ENCODE data around the gene PPP1R12B.
"Not testable (repeated sequence)": the region's sequence is repeated elsewhere in the genome, so short reads cannot be mapped to it uniquely, and the experiment has no call there.

The PPP1R12B gene

DNA sequence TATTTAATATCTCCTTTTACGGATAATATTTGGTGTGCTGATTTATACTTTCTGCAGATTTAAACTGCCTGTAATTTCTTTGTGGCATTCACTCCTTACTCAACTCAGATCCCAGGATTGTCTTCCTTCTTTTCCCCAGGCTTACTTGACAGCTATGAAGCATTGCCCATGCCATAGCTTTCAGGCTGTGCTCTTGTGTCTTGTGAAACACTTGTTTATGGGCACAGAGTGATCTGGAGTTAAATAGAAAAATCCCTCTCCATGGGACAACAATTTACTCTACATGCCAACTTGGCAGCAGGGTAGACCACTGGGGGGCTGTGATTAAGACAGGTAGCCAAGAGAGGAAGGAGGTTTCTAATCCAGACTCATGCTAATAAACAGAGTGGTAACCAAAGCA lies 57.4 kb downstream of the PPP1R12B start:
- DNase-seq (ENCODE audit: low read depth): no peak
- TF ChIP-seq, protein P1, sequence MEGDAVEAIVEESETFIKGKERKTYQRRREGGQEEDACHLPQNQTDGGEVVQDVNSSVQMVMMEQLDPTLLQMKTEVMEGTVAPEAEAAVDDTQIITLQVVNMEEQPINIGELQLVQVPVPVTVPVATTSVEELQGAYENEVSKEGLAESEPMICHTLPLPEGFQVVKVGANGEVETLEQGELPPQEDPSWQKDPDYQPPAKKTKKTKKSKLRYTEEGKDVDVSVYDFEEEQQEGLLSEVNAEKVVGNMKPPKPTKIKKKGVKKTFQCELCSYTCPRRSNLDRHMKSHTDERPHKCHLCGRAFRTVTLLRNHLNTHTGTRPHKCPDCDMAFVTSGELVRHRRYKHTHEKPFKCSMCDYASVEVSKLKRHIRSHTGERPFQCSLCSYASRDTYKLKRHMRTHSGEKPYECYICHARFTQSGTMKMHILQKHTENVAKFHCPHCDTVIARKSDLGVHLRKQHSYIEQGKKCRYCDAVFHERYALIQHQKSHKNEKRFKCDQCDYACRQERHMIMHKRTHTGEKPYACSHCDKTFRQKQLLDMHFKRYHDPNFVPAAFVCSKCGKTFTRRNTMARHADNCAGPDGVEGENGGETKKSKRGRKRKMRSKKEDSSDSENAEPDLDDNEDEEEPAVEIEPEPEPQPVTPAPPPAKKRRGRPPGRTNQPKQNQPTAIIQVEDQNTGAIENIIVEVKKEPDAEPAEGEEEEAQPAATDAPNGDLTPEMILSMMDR (IDR thresholded peaks at IDR 0.05; ENCODE audit: control insufficient read depth, insufficient read depth, low read depth, low read length, missing control alignments): no peak
- no peak overlapping the region for H3K4me3 ChIP-seq (ENCODE audit: control insufficient read depth, low read depth, low read length)

DNA sequence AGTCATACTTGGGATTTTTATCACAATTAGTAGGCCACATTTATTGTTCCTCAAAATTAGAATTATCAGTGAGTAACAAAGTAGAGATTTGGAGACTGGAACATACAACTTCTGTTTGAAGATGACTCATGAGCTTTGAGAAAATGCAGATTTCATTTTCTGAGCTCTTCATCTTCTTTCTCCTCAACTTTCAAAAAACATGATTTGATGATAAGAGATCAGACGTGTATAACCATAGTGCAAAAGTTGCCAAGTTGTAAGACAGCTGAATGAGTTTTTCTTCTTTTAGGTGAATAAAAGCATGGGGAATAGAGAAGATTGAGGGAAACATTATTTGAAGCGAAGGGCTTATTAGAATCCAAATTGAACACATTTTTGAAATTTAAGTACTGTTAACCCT lies 58.4 kb downstream of the PPP1R12B start:
- DNase-seq (ENCODE audit: low read depth); H3K4me3 ChIP-seq (ENCODE audit: control insufficient read depth, low read depth, low read length): not testable (repeated sequence)

DNA sequence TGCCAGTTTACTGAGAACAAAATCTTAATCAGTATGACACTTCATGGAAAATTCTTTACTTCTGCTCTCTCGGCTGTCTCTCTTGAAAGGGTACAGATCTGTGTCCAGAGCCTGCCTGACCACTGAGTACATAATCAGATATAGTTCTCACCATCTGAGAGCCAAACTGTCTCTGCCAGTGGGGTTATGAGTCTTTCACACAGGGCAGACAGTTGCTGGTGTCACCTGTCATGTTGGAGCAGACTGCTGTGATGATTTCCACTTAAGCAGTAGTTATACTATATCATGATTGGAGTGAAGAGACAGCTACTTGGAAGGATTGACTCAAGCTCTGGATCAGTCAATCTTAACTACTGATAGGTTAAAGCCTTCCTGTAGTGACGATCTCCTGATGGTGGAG lies 58.9 kb downstream of the PPP1R12B start:
- not testable (repeated sequence) for DNase-seq (ENCODE audit: low read depth); H3K4me3 ChIP-seq (ENCODE audit: control insufficient read depth, low read depth, low read length)

DNA sequence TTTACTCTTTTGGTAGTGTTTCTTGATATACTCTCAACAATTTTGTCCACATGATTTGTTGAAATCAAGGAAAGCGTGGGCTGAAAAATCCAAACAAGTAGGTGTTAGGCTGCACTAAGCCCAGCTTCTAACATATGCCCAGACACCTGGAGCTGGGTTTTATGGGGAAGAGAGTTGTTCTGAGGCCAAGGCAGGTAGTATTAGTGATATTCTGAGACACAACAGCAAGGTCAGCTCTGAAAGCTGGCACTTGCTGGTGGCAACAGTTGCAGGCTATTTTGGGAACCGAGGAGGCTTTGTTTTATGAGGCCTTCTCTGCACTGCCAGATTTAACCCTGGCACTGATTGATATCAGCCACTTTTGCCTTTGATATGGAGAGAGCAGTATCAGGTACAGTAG lies 61.8 kb downstream of the PPP1R12B start:
- H3K4me3 ChIP-seq (ENCODE audit: control insufficient read depth, low read depth, low read length); DNase-seq (ENCODE audit: low read depth): not testable (repeated sequence)

DNA sequence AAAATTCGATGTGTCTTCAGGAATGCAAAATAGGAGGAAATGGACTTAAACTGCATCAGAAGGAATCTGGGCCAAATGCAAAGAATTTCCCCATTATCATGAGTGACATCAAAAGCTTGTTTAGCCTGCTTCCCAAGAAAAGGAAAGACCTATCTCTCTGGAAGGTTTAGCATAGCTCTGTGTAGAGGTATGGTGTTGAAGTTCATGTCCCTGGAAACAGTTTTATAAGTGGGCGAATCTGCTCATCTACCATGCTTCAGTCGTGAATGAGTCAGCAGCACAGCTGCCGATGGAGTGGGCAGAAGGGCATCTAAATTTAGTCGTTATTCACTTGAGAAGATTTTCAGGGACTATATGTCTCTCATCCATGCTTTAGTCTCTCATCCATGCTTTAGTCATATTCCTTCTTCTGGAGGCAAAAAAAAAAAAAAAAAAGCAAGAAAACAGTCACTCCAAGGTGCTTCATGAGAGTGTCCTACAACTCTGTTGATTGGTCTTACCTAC lies 62.4 kb downstream of the PPP1R12B start:
- peak; percentile 4 for DNase-seq (ENCODE audit: low read depth)
- not testable (repeated sequence) for H3K4me3 ChIP-seq (ENCODE audit: control insufficient read depth, low read depth, low read length)

DNA sequence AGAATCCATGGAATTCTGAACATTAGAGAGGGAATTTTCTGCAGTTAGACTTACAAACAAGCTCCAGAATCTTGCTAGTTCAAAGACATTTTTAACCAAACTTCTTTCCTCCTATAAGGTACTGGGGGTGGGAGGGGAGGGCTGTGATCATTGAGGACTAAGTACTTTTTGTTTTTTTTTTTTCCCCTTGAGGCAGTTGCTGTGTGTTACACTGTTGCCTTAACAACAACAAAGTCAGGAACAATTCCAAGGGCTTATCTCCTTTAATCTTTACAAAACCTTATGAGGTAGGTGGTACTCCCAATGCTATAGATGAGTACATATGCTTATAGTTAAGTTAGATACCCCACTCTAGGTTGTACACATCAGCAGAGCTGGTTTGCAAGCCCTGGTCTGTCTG lies 62.9 kb downstream of the PPP1R12B start:
- no peak overlapping the region for H3K4me3 ChIP-seq (ENCODE audit: control insufficient read depth, low read depth, low read length)
- TF ChIP-seq, protein P1 (IDR thresholded peaks at IDR 0.05; ENCODE audit: control insufficient read depth, insufficient read depth, low read depth, low read length, missing control alignments): no peak
- no peak for DNase-seq (ENCODE audit: low read depth)

DNA sequence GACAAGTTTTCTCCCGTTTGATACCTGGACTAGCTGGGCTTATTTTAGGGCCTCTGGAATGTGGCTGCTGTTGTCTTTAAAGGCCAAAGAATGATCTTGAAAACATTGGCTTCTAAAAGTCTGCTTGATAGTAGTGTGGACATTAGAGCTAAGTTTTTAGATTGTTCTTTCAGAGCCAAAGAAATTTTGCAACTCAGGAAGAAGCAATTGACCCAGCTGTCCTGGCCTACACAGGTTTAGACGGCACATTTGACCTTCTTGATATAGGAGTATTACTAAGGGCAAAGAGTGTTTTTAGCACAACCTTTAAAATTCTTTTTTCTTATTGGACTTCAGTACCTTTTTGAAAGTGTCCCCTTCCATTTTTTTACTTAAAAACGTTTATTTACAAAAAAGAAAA lies 63.9 kb downstream of the PPP1R12B start:
- not testable (repeated sequence) for H3K4me3 ChIP-seq (ENCODE audit: control insufficient read depth, low read depth, low read length); DNase-seq (ENCODE audit: low read depth)

DNA sequence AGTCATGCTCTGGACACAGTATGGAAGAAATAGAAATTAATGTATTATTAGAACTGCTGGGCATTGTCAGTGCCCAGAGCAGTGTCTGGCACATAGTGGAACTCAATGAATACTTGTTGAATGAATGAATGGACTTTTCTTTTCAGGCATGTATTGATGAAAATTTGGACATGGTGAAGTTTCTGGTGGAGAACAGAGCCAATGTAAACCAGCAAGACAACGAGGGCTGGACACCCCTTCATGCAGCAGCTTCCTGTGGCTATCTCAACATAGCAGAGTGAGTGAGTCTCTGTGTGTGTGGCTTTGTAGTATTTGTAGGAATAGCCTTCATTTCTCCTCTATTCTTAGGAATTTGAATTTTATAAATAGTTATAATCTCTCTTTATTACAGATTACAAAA lies 68.1 kb downstream of the PPP1R12B start:
- TF ChIP-seq, protein P1 (IDR thresholded peaks at IDR 0.05; ENCODE audit: control insufficient read depth, insufficient read depth, low read depth, low read length, missing control alignments): no peak
- no peak overlapping the region for H3K4me3 ChIP-seq (ENCODE audit: control insufficient read depth, low read depth, low read length)
- DNase-seq (ENCODE audit: low read depth): no peak

DNA sequence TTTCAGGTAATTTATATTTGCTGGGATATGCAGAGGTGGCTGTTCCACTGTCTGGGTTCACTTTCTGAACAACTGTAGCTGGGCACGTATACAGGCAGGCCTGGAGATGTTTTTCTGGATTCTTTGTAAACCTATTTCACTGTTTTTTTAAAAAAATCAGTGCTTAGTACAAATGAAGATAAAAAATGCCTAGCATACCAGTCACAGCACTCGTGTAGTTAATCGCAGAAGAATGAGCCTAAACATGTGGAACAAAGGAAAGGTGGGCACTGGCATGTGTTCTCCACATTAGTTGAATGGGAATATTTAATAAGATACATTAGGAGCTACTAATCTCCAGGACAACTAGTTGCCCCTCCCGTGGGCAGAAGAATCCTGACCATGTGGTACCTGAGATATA lies 68.6 kb downstream of the PPP1R12B start:
- not testable (repeated sequence) for H3K4me3 ChIP-seq (ENCODE audit: control insufficient read depth, low read depth, low read length); DNase-seq (ENCODE audit: low read depth)

DNA sequence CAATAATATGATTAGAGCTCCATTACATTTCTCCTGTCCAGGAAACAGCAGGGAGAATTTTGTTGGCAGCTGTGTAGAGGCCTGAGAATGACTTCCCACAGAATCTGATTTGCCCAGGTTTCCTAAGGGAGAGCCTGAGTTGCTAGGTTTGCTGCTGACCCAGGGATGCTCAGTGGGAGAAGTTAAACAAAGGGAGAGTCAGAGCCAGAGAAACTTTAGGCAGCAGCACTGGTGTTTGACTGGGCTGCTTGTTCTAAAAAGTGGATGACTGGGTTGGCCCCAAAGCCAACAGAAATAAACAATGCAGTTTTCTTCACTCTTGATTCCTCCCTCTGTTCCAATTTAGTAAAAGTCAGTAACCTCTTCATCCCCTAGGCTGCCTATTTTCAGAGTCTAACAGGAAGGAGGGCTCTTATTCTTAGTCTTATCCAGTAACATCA lies 69.3 kb downstream of the PPP1R12B start:
- not testable (repeated sequence) for H3K4me3 ChIP-seq (ENCODE audit: control insufficient read depth, low read depth, low read length); DNase-seq (ENCODE audit: low read depth)

DNA sequence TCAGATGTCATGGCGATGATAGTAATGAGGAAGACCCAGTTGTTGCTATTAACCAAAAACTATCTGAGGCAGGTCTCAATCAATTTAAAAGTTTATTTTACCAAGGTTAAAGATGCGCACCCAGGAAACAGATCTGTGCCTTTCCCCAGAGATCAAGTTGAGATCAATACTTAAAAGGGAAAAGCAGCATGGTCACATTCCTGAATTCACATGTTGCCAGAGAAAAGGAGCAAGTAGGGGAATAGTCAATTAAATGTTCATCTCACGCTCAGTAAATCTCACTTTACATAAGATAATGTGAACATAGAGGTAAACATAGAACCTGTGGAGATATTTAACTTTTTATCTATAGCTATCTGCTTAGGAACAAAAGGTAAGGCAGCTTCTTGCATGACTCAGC lies 71.2 kb downstream of the PPP1R12B start:
- not testable (repeated sequence) for H3K4me3 ChIP-seq (ENCODE audit: control insufficient read depth, low read depth, low read length); DNase-seq (ENCODE audit: low read depth)

DNA sequence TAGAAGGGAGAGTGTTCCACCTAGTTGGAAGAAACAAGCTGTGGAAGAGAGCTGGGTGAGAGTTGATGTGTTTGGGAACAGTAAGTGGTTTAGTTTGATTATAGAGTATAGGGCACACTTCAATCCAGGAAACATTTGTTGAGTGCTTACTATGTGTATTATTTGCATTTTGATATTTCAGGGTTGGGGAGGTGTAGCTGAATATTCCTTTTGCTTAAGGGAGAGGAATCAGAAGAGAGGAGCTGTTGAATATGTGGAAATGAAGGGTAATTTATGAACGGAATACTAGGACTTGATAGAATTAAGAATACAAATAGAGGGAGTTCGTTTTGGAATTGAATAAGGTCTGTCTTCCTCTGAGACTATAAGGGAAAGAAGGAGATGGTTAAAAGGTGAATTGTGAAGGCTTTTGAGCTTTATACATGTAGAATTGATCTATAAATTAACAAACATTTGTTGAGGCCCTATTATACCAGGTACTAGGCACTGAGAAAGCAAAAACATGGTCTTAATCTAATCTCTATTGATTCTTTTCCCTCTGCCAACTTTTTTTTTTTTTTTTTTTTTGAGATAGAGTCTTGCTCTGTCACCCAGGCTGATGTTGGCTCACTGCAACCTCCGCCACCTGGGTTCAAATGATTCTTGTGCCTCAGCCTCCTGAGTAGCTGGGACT lies 72.1 kb downstream of the PPP1R12B start:
- DNase-seq (ENCODE audit: low read depth); H3K4me3 ChIP-seq (ENCODE audit: control insufficient read depth, low read depth, low read length): not testable (repeated sequence)

DNA sequence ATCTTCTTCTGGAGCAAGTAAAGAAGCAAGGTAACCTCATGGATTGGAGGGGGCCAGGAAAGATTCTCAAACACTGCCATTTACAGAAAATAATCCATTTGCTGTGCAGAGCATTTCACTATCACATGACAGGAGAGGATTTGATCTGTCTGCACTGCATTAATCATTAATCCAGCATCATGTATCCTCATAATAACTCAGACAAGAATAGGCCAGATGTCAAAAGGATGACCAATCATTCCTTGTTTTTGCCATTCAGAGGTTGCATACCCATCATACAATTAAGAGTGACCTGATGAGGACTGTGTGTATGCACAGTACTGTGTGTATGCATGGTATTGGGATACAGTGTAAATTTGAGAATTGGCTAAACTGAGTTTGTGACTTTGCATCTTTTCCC lies 74.2 kb downstream of the PPP1R12B start:
- DNase-seq (ENCODE audit: low read depth); H3K4me3 ChIP-seq (ENCODE audit: control insufficient read depth, low read depth, low read length): not testable (repeated sequence)

DNA sequence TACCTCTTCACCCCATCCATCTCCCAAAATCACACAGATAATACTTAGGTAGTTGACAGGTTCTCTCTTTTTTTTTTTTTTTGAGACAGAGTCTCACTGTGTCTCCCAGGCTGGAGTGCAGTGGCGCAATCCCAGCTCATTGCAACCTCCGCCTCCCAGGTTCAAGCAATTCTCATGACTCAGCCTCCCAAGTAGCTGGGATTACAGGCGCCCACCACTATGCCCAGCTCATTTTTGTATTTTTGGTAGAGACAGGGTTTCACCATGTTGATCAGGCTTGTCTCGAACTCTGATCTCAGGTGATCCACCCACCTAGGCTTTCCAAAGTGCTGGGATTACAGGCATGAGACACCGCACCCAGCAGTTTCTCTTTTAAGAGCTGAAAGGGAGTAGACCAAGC lies 75.8 kb downstream of the PPP1R12B start:
- H3K4me3 ChIP-seq (ENCODE audit: control insufficient read depth, low read depth, low read length); DNase-seq (ENCODE audit: low read depth): not testable (repeated sequence)

DNA sequence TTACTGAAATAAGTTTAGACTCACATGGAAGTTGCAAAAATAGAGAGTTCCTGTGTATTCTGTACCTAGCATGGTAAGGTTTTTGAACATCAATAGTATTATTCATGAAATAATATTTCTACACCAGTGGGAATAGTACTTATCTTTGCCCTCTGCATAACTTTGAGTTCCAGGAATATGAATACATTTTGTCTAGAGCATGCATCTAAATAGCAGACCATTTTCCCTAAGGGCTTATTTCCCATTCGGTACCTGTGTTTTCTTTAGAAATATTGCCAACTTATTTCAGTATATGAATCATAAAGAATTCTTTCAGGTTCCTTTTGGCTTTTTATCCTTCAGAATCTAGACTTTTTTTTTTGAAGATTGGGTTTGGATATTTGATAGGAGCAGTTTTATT lies 81.6 kb downstream of the PPP1R12B start:
- H3K4me3 ChIP-seq (ENCODE audit: control insufficient read depth, low read depth, low read length); DNase-seq (ENCODE audit: low read depth): not testable (repeated sequence)

DNA sequence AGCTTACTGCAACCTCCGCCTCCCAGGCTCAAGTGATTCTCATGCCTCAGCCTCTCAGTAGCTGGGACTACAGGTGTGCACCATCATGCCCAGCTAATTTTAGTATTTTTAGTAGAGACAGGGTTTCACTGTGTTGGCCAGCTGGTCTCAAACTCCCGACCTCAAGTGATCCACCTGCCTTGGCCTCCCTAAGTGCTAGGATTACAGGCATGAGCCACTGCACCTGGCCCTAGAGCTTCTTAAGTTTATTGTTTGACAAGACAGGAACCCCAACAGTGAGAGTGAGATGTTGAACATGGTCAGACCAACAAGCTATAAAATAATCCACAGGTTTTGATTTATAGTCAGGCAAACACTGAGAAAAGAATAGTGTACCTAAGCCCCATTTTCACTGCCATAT lies 83.8 kb downstream of the PPP1R12B start:
- not testable (repeated sequence) for H3K4me3 ChIP-seq (ENCODE audit: control insufficient read depth, low read depth, low read length); DNase-seq (ENCODE audit: low read depth)
